ENCODE results near the gene WDFY3. TPM values are rescaled to one million over a fixed set of nuclear protein-coding genes. Genes with fewer than 3 reads are reported as not detected.

Gene WDFY3
- total RNA-seq, 4 donors from 2014 or later: 73.2 to 98.4 (median 90.2) TPM

GRCh38 chr4:84920617-84921016, 45.9 kb downstream of the WDFY3 start:
- no peak for TF ChIP-seq CTCF (IDR thresholded peaks at IDR 0.05)
- no peak for TF ChIP-seq POLR2A (IDR thresholded peaks at IDR 0.05)
- DNase-seq (ENCODE audit: low spot score in 2 of 2): no peak
- H3K4me3 ChIP-seq (ENCODE audit: low read depth, poor library complexity, severe bottlenecking): no peak overlapping the region
- WGBS, 2 donors: 52 to 55% methylated on average over 3 of the region's 3 CpGs
- intact Hi-C loops (cut with DNase I; ENCODE audit: low total_unique reads): no loop called here

GRCh38 chr4:84917869-84918600, 48.5 kb downstream of the WDFY3 start:
- intact Hi-C loops (cut with DNase I; ENCODE audit: low total_unique reads): no loop called here
- DNase-seq (ENCODE audit: low spot score in 2 of 2): no peak

GRCh38 chr4:84917086-84917821, 49.2 kb downstream of the WDFY3 start:
- WGBS, 2 donors: 75% methylated on average over 6 of the region's 6 CpGs
- H3K4me3 ChIP-seq (ENCODE audit: low read depth, poor library complexity, severe bottlenecking): no peak overlapping the region
- TF ChIP-seq CTCF (IDR thresholded peaks at IDR 0.05) (no peak), POLR2A (IDR thresholded peaks at IDR 0.05) (no peak)
- no peak for DNase-seq (ENCODE audit: low spot score in 2 of 2)
- intact Hi-C loops (cut with DNase I; ENCODE audit: low total_unique reads): no loop called here

More at GRCh38 chr4:84917869-84918600, 48.5 kb downstream of the WDFY3 start:
- TF ChIP-seq POLR2A (IDR thresholded peaks at IDR 0.05) (no peak), CTCF (IDR thresholded peaks at IDR 0.05) (no peak)
- WGBS, 2 donors: 87 to 91% methylated on average over 3 of the region's 3 CpGs
- H3K4me3 ChIP-seq (ENCODE audit: low read depth, poor library complexity, severe bottlenecking): no peak overlapping the region

GRCh38 chr4:84916227-84916626, 50.3 kb downstream of the WDFY3 start:
- 55 to 59% methylated on average over 1 of the region's 1 CpG for WGBS, 2 donors
- TF ChIP-seq CTCF (IDR thresholded peaks at IDR 0.05) (no peak), POLR2A (IDR thresholded peaks at IDR 0.05) (no peak)
- intact Hi-C loops (cut with DNase I; ENCODE audit: low total_unique reads): no loop called here
- H3K4me3 ChIP-seq (ENCODE audit: low read depth, poor library complexity, severe bottlenecking): no peak overlapping the region
- no peak for DNase-seq (ENCODE audit: low spot score in 2 of 2)

- TF ChIP-seq POLR2A (IDR thresholded peaks at IDR 0.05) (no peak), CTCF (IDR thresholded peaks at IDR 0.05) (no peak)
- no peak for DNase-seq (ENCODE audit: low spot score in 2 of 2)
- no peak overlapping the region for H3K4me3 ChIP-seq (ENCODE audit: low read depth, poor library complexity, severe bottlenecking)
- intact Hi-C loops (cut with DNase I; ENCODE audit: low total_unique reads): no loop called here
These were observed 51.1 kb downstream of the WDFY3 start for GRCh38 chr4:84915396-84915780.

Data from lower leg skin (tissue), 4 donors.